Adrenal gland (tissue), 5 donors: ENCODE measurements around the gene SCAF11.

Experiments
- CTCF ChIP-seq, 6 experiments: fragments of 450-650 bp in 4 of 6; fragments of 200-600 bp in 2 of 6; sonication (generic) in 1 of 6; IDR thresholded peaks; 1 replicate in 5 of 6; 2 replicates in 1 of 6; pipeline versions ENCODE4 v1.5.1 to v1.8.0; 2016 to 2021; ENCODE audit warnings: antibody characterized with exemption in 6 of 6, mild to moderate bottlenecking in 2 of 6, moderate library complexity in 1 of 6
- POLR2A ChIP-seq, 2 donors: fragments of 450-650 bp; IDR thresholded peaks; one replicate each; pipeline ENCODE4 v1.6.1; 2017; ENCODE audit warnings: antibody characterized with exemption in 2 of 2, mild to moderate bottlenecking in 2 of 2, moderate library complexity in 1 of 2
- donor health status: DM: no; HTN: no; CAD: no.

GRCh38 chr12:45944771-45945170 lies 45.6 kb downstream of the SCAF11 start:
- TF ChIP-seq CTCF (IDR thresholded peaks at IDR 0.05) (no peak), POLR2A (IDR thresholded peaks at IDR 0.05) (no peak)
